ENCODE measurements around the gene PRRX1.

The PRRX1 gene

DNA sequence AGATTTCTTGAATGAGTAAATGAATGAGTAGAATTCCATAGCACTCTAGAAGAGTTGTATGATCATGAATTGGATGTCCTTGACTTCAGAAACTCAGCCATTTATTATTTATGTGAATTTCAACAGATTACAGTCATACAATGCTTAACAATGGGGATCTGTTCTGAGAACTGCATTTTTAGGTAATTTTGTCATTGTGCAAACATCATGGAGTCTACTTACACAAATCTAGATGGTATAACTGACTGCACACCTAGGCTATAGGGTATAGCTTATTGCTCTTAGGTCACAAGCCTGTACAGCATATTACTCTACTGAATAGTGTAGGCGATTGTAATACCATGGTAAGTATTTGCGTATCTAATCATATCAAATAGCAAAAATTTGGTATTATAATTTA, 59.6 kb downstream of the PRRX1 start:
- no peak for DNase-seq

DNA sequence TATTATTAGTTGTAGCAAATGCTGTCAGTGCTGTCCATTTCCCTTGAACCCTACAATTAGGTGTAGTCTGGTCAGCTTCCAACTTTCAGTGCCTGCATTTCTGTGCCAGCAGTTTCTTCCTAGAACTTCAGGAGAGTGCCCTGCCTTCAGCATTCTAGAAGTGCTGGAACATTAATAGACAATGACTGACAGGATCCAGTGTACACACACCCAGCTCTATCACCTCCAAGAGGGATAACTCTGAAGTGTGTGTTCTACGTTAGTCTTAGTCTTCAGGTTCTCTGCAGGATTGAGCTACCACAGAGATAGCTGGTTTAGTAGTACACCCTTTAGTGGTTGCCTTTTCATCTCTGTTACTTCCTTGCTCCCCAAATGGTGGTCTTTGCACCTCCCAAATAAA, 61.4 kb downstream of the PRRX1 start:
- no peak for DNase-seq

- DNase-seq, result no peak
Observed at GRCh38 chr1:170727963-170728362, 64.0 kb downstream of the PRRX1 start.

- no peak for DNase-seq
Observed at GRCh38 chr1:170729225-170730002, 65.5 kb downstream of the PRRX1 start.

- DNase-seq, result no peak
Observed at GRCh38 chr1:170730014-170730413, 66.1 kb downstream of the PRRX1 start.

DNA sequence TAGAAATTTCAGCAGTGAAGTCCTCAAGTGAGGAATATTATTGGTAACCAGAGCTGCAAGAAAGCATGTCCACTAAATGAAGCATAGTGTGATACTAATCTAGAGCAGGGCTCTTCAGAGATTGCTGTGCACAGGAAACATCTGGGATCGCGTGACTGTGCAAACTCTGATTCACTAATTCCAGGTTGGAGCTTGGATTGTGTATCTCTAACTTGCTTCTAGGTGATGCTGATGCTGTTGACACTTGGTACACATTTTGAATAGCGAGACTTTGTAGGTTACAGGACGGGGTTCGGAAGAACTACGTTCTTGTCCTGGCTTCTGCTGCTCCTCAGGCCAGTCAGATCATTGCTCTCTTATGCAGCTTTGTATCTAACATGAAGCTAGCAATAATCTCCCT, 66.5 kb downstream of the PRRX1 start:
- no peak for DNase-seq

GRCh38 chr1:170731566-170732251, 67.8 kb downstream of the PRRX1 start:
- DNase-seq, result no peak

GRCh38 chr1:170732252-170732588, 68.3 kb downstream of the PRRX1 start:
- no peak for DNase-seq

- no peak for DNase-seq
Observed at GRCh38 chr1:170734412-170735175, 70.7 kb downstream of the PRRX1 start.

DNA sequence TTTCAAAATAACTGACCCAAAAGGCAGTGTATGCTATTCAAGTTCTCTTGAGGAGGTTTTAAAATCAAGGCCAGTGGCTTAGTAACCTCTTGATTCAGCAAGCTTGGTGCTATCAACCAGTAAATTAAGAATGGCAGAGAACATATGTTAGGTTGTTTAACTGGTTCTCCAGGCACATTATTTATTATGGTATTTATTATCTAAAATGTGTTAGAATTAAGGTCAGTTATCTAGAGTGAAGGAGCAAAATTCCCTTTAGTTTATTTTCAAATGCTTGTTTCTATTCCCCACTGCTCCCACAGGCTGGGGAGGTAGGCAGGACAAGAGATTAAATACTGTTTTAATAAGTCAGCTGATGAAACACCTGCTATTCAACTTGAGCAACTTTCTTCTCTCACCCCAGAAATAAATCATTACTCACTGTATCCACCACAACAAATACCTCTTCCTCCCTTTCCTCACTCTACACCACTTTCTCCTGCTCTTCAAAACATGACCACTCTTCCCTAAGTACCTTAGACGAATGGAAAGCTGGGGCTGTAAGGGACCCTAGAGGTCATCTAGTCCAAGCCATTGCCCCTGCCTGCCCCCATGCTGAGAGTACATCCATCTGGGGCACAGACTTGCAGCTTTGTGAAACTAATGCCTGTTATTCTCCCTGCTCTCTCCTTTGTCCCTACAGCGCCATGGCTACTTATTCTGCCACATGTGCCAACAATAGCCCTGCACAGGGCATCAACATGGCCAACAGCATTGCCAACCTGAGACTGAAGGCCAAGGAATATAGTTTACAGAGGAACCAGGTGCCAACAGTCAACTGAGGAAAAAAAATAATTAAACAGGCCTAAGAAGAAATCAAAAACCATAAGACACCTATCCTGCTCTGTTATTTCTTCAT, 71.7 kb downstream of the PRRX1 start:
- no peak for DNase-seq

DNA sequence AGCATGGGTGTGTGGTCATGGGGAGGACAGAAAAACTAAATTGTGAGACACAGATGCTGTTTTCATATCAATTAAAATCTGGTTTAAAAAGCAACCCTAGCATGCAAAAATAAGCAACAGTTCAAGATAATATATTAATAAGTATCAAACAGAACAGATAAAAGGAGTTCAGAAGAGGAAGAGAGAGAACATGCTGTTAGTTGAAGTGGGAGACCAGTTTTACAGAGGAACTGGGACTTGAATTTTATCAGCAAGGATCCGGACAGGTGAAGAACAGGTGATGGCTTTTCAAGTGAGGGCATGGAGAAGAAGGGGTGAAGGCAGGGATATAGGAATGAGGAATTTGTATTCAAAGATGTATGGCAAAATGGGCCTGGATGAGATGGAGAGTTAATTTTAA, 75.9 kb downstream of the PRRX1 start:
- DNase-seq, result no peak

GRCh38 chr1:170741678-170742077, 77.7 kb downstream of the PRRX1 start:
- no peak for DNase-seq

GRCh38 chr1:170742600-170742999, 78.7 kb downstream of the PRRX1 start:
- no peak for DNase-seq

DNA sequence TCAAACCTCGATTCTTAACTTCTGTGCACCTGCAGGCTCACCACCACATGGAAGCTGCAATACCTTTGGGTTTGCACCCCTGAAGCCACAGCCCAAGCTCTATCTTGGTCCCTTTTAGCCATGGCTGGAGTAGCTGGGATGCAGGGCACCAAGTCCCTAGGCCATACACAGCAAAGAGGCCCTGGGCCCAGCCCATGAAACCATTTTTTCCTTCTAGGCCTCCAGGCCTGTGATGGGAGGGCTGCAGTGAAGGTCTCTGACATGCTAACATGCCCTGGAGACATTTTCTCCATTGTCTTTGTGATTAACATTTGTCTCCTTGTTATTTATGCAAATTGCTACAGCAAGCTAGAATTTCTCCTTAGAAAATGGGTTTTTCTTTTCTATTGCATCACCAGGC, 79.2 kb downstream of the PRRX1 start:
- DNase-seq, result no peak

- no peak for DNase-seq
Observed at GRCh38 chr1:170749549-170749948, 85.6 kb downstream of the PRRX1 start.

DNA sequence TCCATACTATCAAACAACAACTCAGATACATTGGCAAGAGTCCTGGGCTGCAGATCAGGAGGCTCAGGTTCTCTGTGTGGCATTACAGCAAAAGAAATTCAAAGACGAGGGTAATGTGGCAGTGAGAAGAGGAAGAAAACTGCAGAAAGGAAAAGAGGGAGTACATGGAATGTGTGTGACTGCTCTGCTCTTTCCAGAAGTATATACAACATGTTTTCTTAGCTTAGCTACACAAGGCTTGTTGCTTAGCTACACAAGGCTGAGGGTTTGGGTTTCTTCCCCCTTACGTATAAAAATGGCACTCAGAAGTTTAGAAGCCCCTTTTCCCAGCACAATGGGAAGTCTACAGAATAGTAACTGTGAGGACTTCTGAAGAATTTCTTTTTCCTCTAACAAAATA, 86.0 kb downstream of the PRRX1 start:
- DNase-seq, result no peak

- DNase-seq, result no peak
Observed at GRCh38 chr1:170755795-170756194, 91.9 kb downstream of the PRRX1 start.

DNA sequence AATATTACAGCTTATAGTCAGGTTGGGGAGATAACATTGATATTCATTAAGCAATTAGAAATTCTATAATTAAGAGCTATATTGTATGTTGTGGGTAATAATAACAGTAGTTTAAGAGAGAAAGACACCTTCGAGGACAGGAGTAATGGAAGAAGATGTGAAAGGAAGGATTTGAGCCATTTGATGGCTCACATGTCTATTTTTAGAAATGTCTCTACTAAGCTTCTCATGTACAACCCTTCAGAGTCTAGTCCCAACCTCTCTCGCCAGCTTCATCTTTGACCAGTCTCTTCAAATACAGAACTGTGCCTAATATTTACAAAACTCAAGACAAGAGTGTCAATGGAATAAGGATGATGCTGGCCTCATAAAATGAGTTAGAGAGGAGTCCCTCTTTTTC, 95.1 kb downstream of the PRRX1 start:
- DNase-seq, result no peak

DNA sequence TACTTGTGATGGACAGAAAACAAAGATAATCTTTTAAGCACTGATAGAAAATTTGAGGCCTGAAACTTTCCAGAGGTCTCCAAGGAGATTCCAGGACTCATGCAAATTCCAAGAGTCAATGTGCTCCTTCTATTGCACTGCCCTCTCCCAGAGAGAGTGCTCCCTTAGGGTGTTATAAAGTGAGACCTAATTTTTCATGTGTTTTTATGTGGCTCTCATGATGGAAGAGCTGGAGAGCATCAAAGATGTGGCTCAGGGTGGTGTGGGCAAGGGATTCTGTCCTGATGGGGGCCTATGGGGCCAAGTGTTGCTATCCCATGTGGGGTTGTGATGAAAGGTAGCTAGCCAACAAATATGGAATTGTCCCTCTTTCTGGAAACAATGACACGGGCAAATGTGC, 101.3 kb downstream of the PRRX1 start:
- no peak for DNase-seq

DNA sequence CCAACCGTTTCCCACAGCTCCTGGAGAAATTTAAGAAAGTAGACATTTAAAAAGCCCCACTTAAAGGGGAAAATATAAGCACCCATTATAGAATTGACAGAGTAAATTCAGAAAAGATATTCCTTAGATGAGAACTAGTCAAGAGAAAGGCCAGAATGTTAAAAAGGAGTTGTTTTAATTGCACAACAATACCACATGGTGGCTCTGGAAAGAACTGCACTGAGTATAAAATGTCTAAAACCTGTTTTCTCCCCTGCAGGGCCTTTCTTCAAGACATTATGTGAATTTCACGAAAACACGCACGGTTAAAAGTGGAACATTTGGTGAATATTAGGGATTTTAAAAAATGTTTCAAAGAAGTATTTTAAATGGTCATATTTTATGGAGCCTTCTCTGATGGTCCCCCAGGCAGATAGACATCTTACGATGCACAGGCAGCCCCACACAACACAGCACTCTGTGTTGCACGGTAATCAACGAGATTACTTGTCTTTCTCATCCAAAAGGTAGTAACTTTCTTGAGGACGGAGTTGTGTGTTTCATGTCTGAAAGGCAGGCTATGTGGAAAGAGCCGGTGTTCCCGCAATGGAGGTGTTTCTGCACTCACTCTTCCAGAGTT, 101.9 kb downstream of the PRRX1 start:
- no peak for DNase-seq

DNA sequence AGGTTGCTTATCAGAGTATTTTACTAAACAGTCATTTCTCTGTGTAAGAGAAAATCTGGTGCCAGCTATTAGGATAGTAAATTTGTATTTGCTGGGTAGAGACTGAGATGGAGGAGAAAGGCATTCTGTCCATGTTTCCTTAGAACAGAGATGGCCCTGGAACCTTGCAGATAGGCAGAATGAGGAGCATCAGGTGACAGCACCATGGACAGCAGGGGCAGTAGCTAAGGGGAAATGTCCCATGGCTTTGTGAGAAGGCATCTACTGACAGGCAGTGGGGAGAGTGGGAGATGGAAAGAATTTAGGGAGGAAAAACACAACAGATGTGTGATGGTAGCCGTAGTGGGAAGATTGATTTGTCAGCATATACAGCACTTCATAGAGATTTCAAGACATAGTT, 105.0 kb downstream of the PRRX1 start:
- DNase-seq, result no peak

GRCh38 chr1:170769691-170770090, 105.8 kb downstream of the PRRX1 start:
- no peak for DNase-seq

GRCh38 chr1:170770254-170770653, 106.3 kb downstream of the PRRX1 start:
- DNase-seq, result no peak

All from CD4-positive, alpha-beta T cell treated with Interleukin-12 subunit alpha and Interleukin-12 subunit beta, for 1 hour (primary cell).